Ovary (tissue), 9 donors: ENCODE measurements around the gene WNT6. TPM values are rescaled to one million over a fixed set of nuclear protein-coding genes. Genes with fewer than 3 reads are reported as not detected.

Experiments used
- DNase-seq, 5 donors: peaks; one replicate each; pipeline ENCODE4 v3.0.0-alpha.2; 2019 to 2020
- H3K27ac ChIP-seq, 2 donors: fragments of 200-600 bp; one replicate each; pipeline versions ENCODE4 v1.5.1 to v1.8.0; 2019 to 2022
- H3K27me3 ChIP-seq: fragments of 200-600 bp; one replicate; pipeline ENCODE4 v1.8.0; 2022
- H3K36me3 ChIP-seq: fragments of 200-600 bp; sonication (generic); one replicate; pipeline ENCODE4 v1.5.1; 2019
- H3K4me1 ChIP-seq: one replicate; pipeline ENCODE4 v1.8.1; 2013; ENCODE audit warnings: mild to moderate bottlenecking, moderate library complexity; ENCODE audit not compliant: insufficient read depth
- H3K4me3 ChIP-seq: fragments of 200-600 bp; sonication (generic); one replicate; pipeline ENCODE4 v1.5.1; 2017
- H3K9me3 ChIP-seq, 2 donors: fragments of 200-600 bp in 1 of 2; sonication (generic) in 1 of 2; one replicate each; pipeline versions ENCODE4 v1.5.1 to v1.8.1; 2013 to 2019; ENCODE audit warnings: mild to moderate bottlenecking in 1 of 2, moderate library complexity in 1 of 2
- CTCF ChIP-seq, 3 donors: fragments of 450-650 bp in 2 of 3; fragments of 200-600 bp in 1 of 3; IDR thresholded peaks; one replicate each; pipeline versions ENCODE4 v1.5.1 to v1.8.0; 2016 to 2022; ENCODE audit warnings: antibody characterized with exemption in 3 of 3, mild to moderate bottlenecking in 1 of 3
- EP300 ChIP-seq: sonication (generic); formaldehyde crosslinking; IDR thresholded peaks from one replicate; pipeline ENCODE4 v1.6.1; 2017; ENCODE audit warnings: antibody characterized with exemption
- POLR2A ChIP-seq: fragments of 450-650 bp; IDR thresholded peaks from one replicate; pipeline ENCODE4 v1.6.1; 2017; ENCODE audit warnings: antibody characterized with exemption, mild to moderate bottlenecking, moderate library complexity
- WGBS, 3 donors: extraction: QIAGEN DNeasy Blood & Tissue Kit in 1 of 3; methylation state at CpG; one replicate each; pipeline versions ENCODE4 v1.1.5 to v1.1.7; 2013 to 2017; 5-methylcytosine and 5-hydroxymethylcytosine counted together
- intact Hi-C, 4 donors: fragments of 100-400 bp; cut with DNase I; formaldehyde crosslinking; loops; one replicate each; pipeline versions ENCODE4 v1.11.0 to v1.15.1; 2022 to 2023
- polyA plus RNA-seq, 2 donors: library from polyadenylated mRNA; stranded (reverse); fragments of 200-250 nt in 1 of 2; fragments of 350-450 nt in 1 of 2; fragmentation: Illumina TruSeq in 1 of 2; extraction: RNeasy Lipid Tissue Mini Kit (QIAGEN cat#74804) in 1 of 2; gene quantifications; one replicate each; pipeline ENCODE4 v1.2.3, GENCODE V29; 2013 to 2014
- total RNA-seq, 7 donors: library from RNA; depleted of rRNA in 2 of 7; stranded (reverse); fragments of >200 nt in 2 of 7; fragmentation: NEBNext Ultra II Directional in 3 of 7; extraction: Animal tissue kit (Norgen Biotek cat#: 25700) in 3 of 7; gene quantifications; one replicate each; pipeline versions ENCODE4 v1.1.0 to v1.2.4, GENCODE V29; 2016 to 2023
- donor health status: DM: no; HTN: no; CAD: no; lungs with moderate emphysema.
- donor health status: DM: no; HTN: no; CAD: no.
- donor health status: Bipolar disorder and iron deficiency.
- donor health status: DM: yes; HTN: yes; CAD: no.
- donor health status: DM: no; HTN: no; CAD: no.
- donor health status: DM: yes; HTN: yes; CAD: no.

WNT6 gene
- total and polyA plus RNA-seq, 9 donors = 0.13 to 4.5 (median 2.0) TPM

DNA sequence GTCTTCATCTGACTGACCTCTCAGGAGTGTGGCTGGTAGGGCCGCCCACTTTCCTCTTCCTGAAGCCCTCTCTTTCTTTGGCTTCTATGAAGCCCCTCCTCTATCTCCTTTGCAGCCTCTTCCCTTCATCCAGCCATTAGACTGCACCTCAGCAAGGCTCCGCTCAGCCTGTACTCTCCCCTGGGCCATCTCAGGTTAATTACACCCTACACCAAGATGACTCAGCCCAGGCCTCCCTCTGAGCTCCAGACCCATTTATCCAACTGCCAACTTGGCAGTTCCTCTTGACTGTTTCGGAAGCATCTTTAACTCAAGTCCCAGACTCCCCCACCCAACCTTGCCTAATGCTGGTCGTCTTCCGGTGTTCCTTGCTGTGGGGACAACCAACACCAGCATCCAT lies 5.8 kb upstream of the WNT6 start:
- no peak overlapping the region for H3K27ac ChIP-seq
- H3K4me1 ChIP-seq = no peaks in the 10 kb centered on the region
- WGBS, 3 donors = 55 to 74% (median 72%) methylated on average over 5 of the region's 5 CpGs
- DNase-seq = no peak
- TF ChIP-seq CTCF (IDR thresholded peaks at IDR 0.05) = no peak
- no peak for TF ChIP-seq POLR2A
- TF ChIP-seq EP300 = no peak
- no peaks in the 10 kb centered on the region for H3K9me3 ChIP-seq
- no peak overlapping the region for H3K4me3 ChIP-seq
- no peaks in the 10 kb centered on the region for H3K27me3 ChIP-seq
- H3K36me3 ChIP-seq = no peaks in the 10 kb centered on the region
- intact Hi-C loops = loop anchor here in 1 of 4 donors (10.0 kb wide), 1 partner anchor 139 kb away; the partner anchor contains the start of gene TTLL4

- no peaks in the 10 kb centered on the region for H3K27me3 ChIP-seq
- no peak for DNase-seq
- 55 to 63% (median 56%) methylated on average over 5 of the region's 5 CpGs for WGBS, 3 donors
- H3K9me3 ChIP-seq = no peaks in the 10 kb centered on the region
- no peak overlapping the region for H3K27ac ChIP-seq
- intact Hi-C loops = loop anchor here in 1 of 4 donors (10.0 kb wide), 1 partner anchor 140 kb away; the partner anchor contains the start of gene TTLL4
- no peaks in the 10 kb centered on the region for H3K36me3 ChIP-seq
- no peak for TF ChIP-seq POLR2A
- TF ChIP-seq CTCF (IDR thresholded peaks at IDR 0.05) = no peak
- no peak for TF ChIP-seq EP300
- H3K4me1 ChIP-seq = no peaks in the 10 kb centered on the region
- H3K4me3 ChIP-seq = no peak overlapping the region
Observed at GRCh38 chr2:218854860-218855259, 4.7 kb upstream of the WNT6 start.

GRCh38 chr2:218855305-218856166 lies 4.1 kb upstream of the WNT6 start:
- Histone ChIP-seq H3K4me3 (no peak overlapping the region), H3K36me3 (no peaks in the 10 kb centered on the region), H3K9me3 (no peaks in the 10 kb centered on the region), H3K27me3 (no peaks in the 10 kb centered on the region), H3K4me1 (peaks cover 3% of the 10 kb centered on the region), H3K27ac (no peak overlapping the region)
- 80 to 84% (median 80%) methylated on average over 14 of the region's 14 CpGs for WGBS, 3 donors
- no peak for DNase-seq
- TF ChIP-seq CTCF (IDR thresholded peaks at IDR 0.05) (no peak), EP300 (no peak), POLR2A (no peak)
- intact Hi-C loops = loop anchor here in 1 of 4 donors (10.0 kb wide), 1 partner anchor 141 kb away; the partner anchor contains the start of gene TTLL4

GRCh38 chr2:218856167-218856895 lies 3.3 kb upstream of the WNT6 start:
- Histone ChIP-seq H3K9me3 (no peaks in the 10 kb centered on the region), H3K4me3 (no peak overlapping the region), H3K27me3 (no peaks in the 10 kb centered on the region), H3K36me3 (no peaks in the 10 kb centered on the region), H3K4me1 (peaks cover 5% of the 10 kb centered on the region), H3K27ac (no peak overlapping the region)
- intact Hi-C loops = loop anchor here in 1 of 4 donors (10.0 kb wide), 1 partner anchor 142 kb away; the partner anchor contains the start of gene TTLL4
- 44 to 48% (median 46%) methylated on average over 12 of the region's 12 CpGs for WGBS, 3 donors
- TF ChIP-seq POLR2A = no peak
- TF ChIP-seq CTCF (IDR thresholded peaks at IDR 0.05) = no peak
- no peak for TF ChIP-seq EP300
- peak in 1 of 5 donors; percentile 18 for DNase-seq
